Right ventricle myocardium superior (tissue), 1 donor: ENCODE measurements around the gene CFAP20DC. TPM values are rescaled to one million over a fixed set of nuclear protein-coding genes. Genes with fewer than 3 reads are reported as not detected.

Experiments
- ATAC-seq: fragments of 200-7000 bp; cut with Tn5 transposase; one replicate; pipeline ENCODE4 v1.9.1; 2020; ENCODE audit warnings: mild to moderate bottlenecking; ENCODE audit not compliant: poor library complexity
- DNase-seq: peaks from one replicate; pipeline ENCODE4 v3.0.0-alpha.2; 2020
- intact Hi-C: fragments of 100-400 bp; cut with DNase I; formaldehyde crosslinking; loops from one replicate; pipeline ENCODE4 v1.11.2; 2022
- total RNA-seq: library from RNA; stranded (reverse); fragmentation: NEBNext Ultra II Directional; extraction: Animal tissue kit (Norgen Biotek cat#: 25700); gene quantifications from one replicate; pipeline ENCODE4 v1.2.1, GENCODE V29; 2021
- donor health status: DM: no; HTN: yes; CAD: no; lungs with severe emphysema.

The CFAP20DC gene
- total RNA-seq, 1 donor from 2014 or later = 0.22 TPM

- ATAC-seq (no peak), DNase-seq (no peak)
- intact Hi-C loops = no loop called here
Observed at GRCh38 chr3:58693940-58694850, 355.6 kb downstream of the CFAP20DC start.

GRCh38 chr3:58692484-58692883, 357.3 kb downstream of the CFAP20DC start:
- intact Hi-C loops = no loop called here
- ATAC-seq (no peak), DNase-seq (no peak)
